DND-41 (cell line): ENCODE measurements around the gene GJC3.

ENCODE experiments used
- ATAC-seq: fragments of 200-7000 bp; cut with Tn5 transposase; 3 replicates; pipeline ENCODE4 v1.9.1; 2021; ENCODE audit warnings: low read depth; ENCODE audit not compliant: insufficient read depth
- DNase-seq: peaks from one replicate; pipeline ENCODE4 v3.0.0-alpha.2; 2020
- H2AFZ ChIP-seq: 2 replicates; pipeline ENCODE4 v1.6.0; 2012; ENCODE audit warnings: low read depth, low read length
- H3K27ac ChIP-seq: 2 replicates; pipeline ENCODE4 v1.5.1; 2012; ENCODE audit warnings: low read length, inconsistent platforms
- H3K27me3 ChIP-seq: fragments of 200-600 bp; sonication (generic); 2 replicates; pipeline ENCODE4 v1.6.0; 2012; ENCODE audit warnings: low read length, mild to moderate bottlenecking, inconsistent platforms; ENCODE audit not compliant: insufficient read depth, poor library complexity
- H3K36me3 ChIP-seq: 2 replicates; pipeline ENCODE4 v1.5.1; 2012; ENCODE audit warnings: low read length, inconsistent platforms; ENCODE audit not compliant: insufficient read depth
- H3K4me1 ChIP-seq: 2 replicates; pipeline ENCODE4 v1.5.1; 2012; ENCODE audit warnings: mild to moderate bottlenecking, low read length; ENCODE audit not compliant: insufficient read depth
- H3K4me2 ChIP-seq: 2 replicates; pipeline ENCODE4 v1.6.0; 2012; ENCODE audit warnings: mild to moderate bottlenecking, moderate library complexity, low read length, inconsistent platforms; ENCODE audit not compliant: insufficient read depth
- H3K4me3 ChIP-seq, 2 experiments: fragments of 200-600 bp in 1 of 2; shearing (Covaris generic) in 1 of 2; 2 replicates each; pipeline ENCODE4 v1.5.1; 2012 to 2016; ENCODE audit warnings: inconsistent platforms in 2 of 2, low read length in 2 of 2, mild to moderate bottlenecking in 2 of 2, low read depth in 1 of 2, moderate library complexity in 1 of 2
- H3K79me2 ChIP-seq: 2 replicates; pipeline ENCODE4 v1.6.0; 2012; ENCODE audit warnings: low read length, inconsistent platforms; ENCODE audit not compliant: insufficient read depth
- H3K9ac ChIP-seq: 2 replicates; pipeline ENCODE4 v1.6.0; 2012; ENCODE audit warnings: low read depth, mild to moderate bottlenecking, inconsistent platforms, low read length, moderate library complexity
- H3K9me3 ChIP-seq: 2 replicates; pipeline ENCODE4 v1.5.1; 2012; ENCODE audit warnings: low read length, moderate library complexity, mild to moderate bottlenecking, inconsistent platforms; ENCODE audit not compliant: insufficient read depth, severe bottlenecking
- H4K20me1 ChIP-seq: 2 replicates; pipeline ENCODE4 v1.6.0; 2012; ENCODE audit warnings: low read length; ENCODE audit not compliant: insufficient read depth
- CTCF ChIP-seq: IDR thresholded peaks from 2 replicates; pipeline ENCODE4 v1.5.1; 2012; ENCODE audit warnings: borderline replicate concordance, low read length, moderate library complexity, mild to moderate bottlenecking; ENCODE audit not compliant: poor library complexity, severe bottlenecking; ENCODE audit errors: extremely low read depth
- EZH2 ChIP-seq: IDR thresholded peaks from 3 replicates; pipeline ENCODE4 v1.6.1; 2012; ENCODE audit warnings: borderline replicate concordance, low read depth, mild to moderate bottlenecking, moderate library complexity, low read length, inconsistent platforms; ENCODE audit not compliant: severe bottlenecking

GJC3 gene

GRCh38 chr7:99910976-99911375 is 18.4 kb downstream of the GJC3 start:
- DNase-seq: no peak
- Histone ChIP-seq H3K4me2 (no peak overlapping the region), H3K4me1 (peaks cover 9% of the 10 kb centered on the region; the same call in 1 of the 2 replicates), H3K79me2 (peaks cover 54% of the 10 kb centered on the region), H3K27me3 (no peaks in the 10 kb centered on the region), H3K27ac (no peak overlapping the region), H3K9me3 (no peaks in the 10 kb centered on the region), H2AFZ (no peak overlapping the region), H3K9ac (no peak overlapping the region), H3K4me3 (no peak overlapping the region), H4K20me1 (peaks cover 15% of the 10 kb centered on the region; the same call in 1 of the 2 replicates), H3K36me3 (peaks cover 79% of the 10 kb centered on the region)
- ATAC-seq: no peak
- TF ChIP-seq CTCF (no peak), EZH2 (no peak)

GRCh38 chr7:99901581-99901980 is 27.8 kb downstream of the GJC3 start:
- ATAC-seq (no peak), DNase-seq (no peak)
- H3K4me1 ChIP-seq: no peaks in the 10 kb centered on the region
- no peak overlapping the region for H2AFZ ChIP-seq
- H3K4me3 ChIP-seq: no peak overlapping the region
- H3K27ac ChIP-seq: no peak overlapping the region
- H3K4me2 ChIP-seq: no peak overlapping the region
- 0 out of 2 replicates have a peak, but pooled peaks cover 3% of the 10 kb centered on the region for H4K20me1 ChIP-seq
- H3K79me2 ChIP-seq: no peaks in the 10 kb centered on the region
- no peak for TF ChIP-seq CTCF
- no peak for TF ChIP-seq EZH2
- H3K9ac ChIP-seq: no peak overlapping the region
- H3K9me3 ChIP-seq: no peaks in the 10 kb centered on the region
- H3K36me3 ChIP-seq: peaks cover 82% of the 10 kb centered on the region
- H3K27me3 ChIP-seq: no peaks in the 10 kb centered on the region

- Histone ChIP-seq H3K79me2 (no peaks in the 10 kb centered on the region), H3K27ac (no peak overlapping the region), H3K9me3 (no peaks in the 10 kb centered on the region), H3K4me3 (no peak overlapping the region), H4K20me1 (0 out of 2 replicates have a peak, but pooled peaks cover 3% of the 10 kb centered on the region), H3K4me2 (no peak overlapping the region), H3K9ac (no peak overlapping the region), H3K36me3 (peaks cover 66% of the 10 kb centered on the region), H2AFZ (no peak overlapping the region), H3K4me1 (no peaks in the 10 kb centered on the region), H3K27me3 (no peaks in the 10 kb centered on the region)
- no peak for ATAC-seq
- TF ChIP-seq CTCF (no peak), EZH2 (no peak)
- no peak for DNase-seq
Observed at GRCh38 chr7:99899830-99900519, 29.4 kb downstream of the GJC3 start.

GRCh38 chr7:99898836-99899235 is 30.6 kb downstream of the GJC3 start:
- Histone ChIP-seq H4K20me1 (0 out of 2 replicates have a peak, but pooled peaks cover 3% of the 10 kb centered on the region), H3K36me3 (peaks cover 55% of the 10 kb centered on the region), H3K4me1 (no peaks in the 10 kb centered on the region), H2AFZ (no peak overlapping the region), H3K4me2 (no peak overlapping the region), H3K9me3 (no peaks in the 10 kb centered on the region), H3K27me3 (no peaks in the 10 kb centered on the region), H3K79me2 (no peaks in the 10 kb centered on the region), H3K4me3 (no peak overlapping the region), H3K9ac (no peak overlapping the region), H3K27ac (no peak overlapping the region)
- DNase-seq (no peak), ATAC-seq (no peak)
- TF ChIP-seq EZH2 (no peak), CTCF (no peak)
